ENCODE data around the gene PPP4R3A.
"Not testable (repeated sequence)": the region's sequence is repeated elsewhere in the genome, so short reads cannot be mapped to it uniquely, and the experiment has no call there.

Gene PPP4R3A

GRCh38 chr14:91501348-91501747 lies 8.8 kb downstream of the PPP4R3A start:
- no peak for TF ChIP-seq POLR2A (IDR thresholded peaks at IDR 0.05; ENCODE audit: extremely low read depth, insufficient read length)
- TF ChIP-seq MYC (IDR thresholded peaks at IDR 0.05; ENCODE audit: low read depth, low read length) = no peak
- no peak for TF ChIP-seq CTCF (IDR thresholded peaks at IDR 0.05; ENCODE audit: low read depth, low read length)
- no peak for TF ChIP-seq MAX (IDR thresholded peaks at IDR 0.05; ENCODE audit: low read depth, low read length)
- no peak for DNase-seq (ENCODE audit: low read depth)
- H3K4me3 ChIP-seq (ENCODE audit: low read depth, low read length) = no peak overlapping the region

- no peak overlapping the region for H3K4me3 ChIP-seq (ENCODE audit: low read depth, low read length)
- DNase-seq (ENCODE audit: low read depth) = no peak
- TF ChIP-seq POLR2A (IDR thresholded peaks at IDR 0.05; ENCODE audit: extremely low read depth, insufficient read length) (no peak), MYC (IDR thresholded peaks at IDR 0.05; ENCODE audit: low read depth, low read length) (no peak), MAX (IDR thresholded peaks at IDR 0.05; ENCODE audit: low read depth, low read length) (no peak), CTCF (IDR thresholded peaks at IDR 0.05; ENCODE audit: low read depth, low read length) (no peak)
Measured at GRCh38 chr14:91496790-91497189, 13.3 kb downstream of the PPP4R3A start.

DNA sequence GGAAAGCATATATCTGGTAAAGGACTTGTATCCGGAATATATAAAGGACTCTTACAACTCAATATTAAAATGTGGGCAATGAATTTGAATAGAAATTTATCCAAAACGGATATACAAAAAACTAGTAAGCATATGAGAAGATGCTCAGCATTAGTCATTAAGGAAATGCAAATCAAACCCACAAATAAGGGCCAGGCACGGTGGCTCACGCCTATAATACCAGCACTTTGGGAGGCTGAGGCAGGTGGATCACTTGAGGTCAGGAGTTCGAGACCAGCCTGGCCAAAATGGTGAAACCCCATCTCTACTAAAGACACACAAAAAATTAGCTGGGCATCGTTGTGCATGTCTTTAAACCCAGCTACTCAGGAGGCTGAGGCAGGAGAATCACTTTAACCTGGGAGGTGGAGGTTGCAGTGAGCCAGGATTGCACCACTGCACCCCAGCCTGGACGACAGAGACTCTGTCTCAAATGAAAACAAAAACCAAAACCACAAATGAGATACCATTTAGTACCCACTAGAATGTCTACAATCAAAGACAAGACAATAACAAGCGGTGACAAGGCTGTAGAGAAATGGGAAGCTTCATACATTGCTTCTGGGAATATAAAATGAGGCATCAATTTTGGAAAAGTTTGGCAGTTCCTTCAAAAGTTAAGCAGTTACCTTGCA lies 15.6 kb downstream of the PPP4R3A start:
- H3K4me3 ChIP-seq (ENCODE audit: low read depth, low read length) = not testable (repeated sequence)
- peak; percentile 19 for DNase-seq (ENCODE audit: low read depth)

- no peak overlapping the region for H3K4me3 ChIP-seq (ENCODE audit: low read depth, low read length)
- TF ChIP-seq MYC (IDR thresholded peaks at IDR 0.05; ENCODE audit: low read depth, low read length) (no peak), CTCF (IDR thresholded peaks at IDR 0.05; ENCODE audit: low read depth, low read length) (no peak), MAX (IDR thresholded peaks at IDR 0.05; ENCODE audit: low read depth, low read length) (no peak), POLR2A (IDR thresholded peaks at IDR 0.05; ENCODE audit: extremely low read depth, insufficient read length) (no peak)
- peak; percentile 45 for DNase-seq (ENCODE audit: low read depth)
Measured at GRCh38 chr14:91493169-91493568, 16.9 kb downstream of the PPP4R3A start.

- H3K4me3 ChIP-seq (ENCODE audit: low read depth, low read length) = no peak overlapping the region
- TF ChIP-seq MYC (IDR thresholded peaks at IDR 0.05; ENCODE audit: low read depth, low read length) (no peak), CTCF (IDR thresholded peaks at IDR 0.05; ENCODE audit: low read depth, low read length) (no peak), POLR2A (IDR thresholded peaks at IDR 0.05; ENCODE audit: extremely low read depth, insufficient read length) (no peak), MAX (IDR thresholded peaks at IDR 0.05; ENCODE audit: low read depth, low read length) (no peak)
- no peak for DNase-seq (ENCODE audit: low read depth)
Measured at GRCh38 chr14:91484744-91485143, 25.4 kb downstream of the PPP4R3A start.

DNA sequence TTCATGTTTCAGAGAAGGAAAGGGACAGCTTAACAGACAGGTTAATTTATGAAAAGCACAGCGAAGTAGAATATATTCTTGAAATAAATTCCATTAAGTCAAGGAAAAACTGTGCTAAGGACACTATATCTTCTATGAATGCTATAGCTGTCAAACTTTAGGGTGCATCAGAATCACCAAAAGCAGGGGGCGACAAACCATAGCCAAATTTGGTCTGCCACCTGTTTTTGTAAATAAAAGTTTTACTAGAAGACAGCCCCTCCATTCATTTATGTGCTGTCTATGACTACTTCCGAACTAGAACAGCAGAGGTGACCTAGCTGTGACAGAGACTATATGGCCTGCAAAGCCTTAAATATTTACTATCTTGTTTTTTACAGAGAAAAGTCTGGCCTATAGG lies 25.9 kb downstream of the PPP4R3A start:
- no peak for TF ChIP-seq POLR2A (IDR thresholded peaks at IDR 0.05; ENCODE audit: extremely low read depth, insufficient read length)
- no peak for TF ChIP-seq MAX (IDR thresholded peaks at IDR 0.05; ENCODE audit: low read depth, low read length)
- no peak for TF ChIP-seq MYC (IDR thresholded peaks at IDR 0.05; ENCODE audit: low read depth, low read length)
- no peak for TF ChIP-seq CTCF (IDR thresholded peaks at IDR 0.05; ENCODE audit: low read depth, low read length)
- H3K4me3 ChIP-seq (ENCODE audit: low read depth, low read length) = no peak overlapping the region
- no peak for DNase-seq (ENCODE audit: low read depth)

All from NB4 (cell line).